GM23338 (cell line): ENCODE data around the gene TINAG. TPM values are rescaled to one million over a fixed set of nuclear protein-coding genes. Genes with fewer than 3 reads are reported as not detected.

Source experiments
- ATAC-seq: fragments of 200-7000 bp; cut with Tn5 transposase; 3 replicates; pipeline ENCODE4 v1.9.1; 2020
- DNase-seq: peaks from one replicate; pipeline ENCODE4 v3.0.0-alpha.2; 2015; ENCODE audit warnings: low spot score
- H2AFZ ChIP-seq: fragments of 200-600 bp; sonication (generic); 2 replicates; pipeline ENCODE4 v1.8.0; 2016; ENCODE audit warnings: antibody characterized with exemption, mild to moderate bottlenecking, moderate library complexity
- H3F3A ChIP-seq: fragments of 200-600 bp; sonication (generic); replicated peaks from 2 replicates; pipeline ENCODE4 v1.8.0; 2017; ENCODE audit warnings: antibody characterized with exemption, mixed run types, low read depth
- H3K27ac ChIP-seq: fragments of 200-600 bp; sonication (generic); 2 replicates; pipeline ENCODE4 v1.6.1; 2016; ENCODE audit warnings: low read depth
- H3K27me3 ChIP-seq: fragments of 200-600 bp; sonication (generic); 2 replicates; pipeline ENCODE4 v1.8.0; 2016; ENCODE audit warnings: mild to moderate bottlenecking, mixed run types, moderate library complexity; ENCODE audit not compliant: insufficient read depth
- H3K36me3 ChIP-seq: fragments of 200-600 bp; sonication (generic); 2 replicates; pipeline ENCODE4 v1.8.0; 2016; ENCODE audit warnings: mild to moderate bottlenecking; ENCODE audit not compliant: insufficient read depth
- H3K4me1 ChIP-seq: fragments of 200-600 bp; sonication (generic); 2 replicates; pipeline ENCODE4 v1.8.0; 2016; ENCODE audit warnings: mild to moderate bottlenecking, moderate library complexity; ENCODE audit not compliant: insufficient read depth
- H3K4me2 ChIP-seq: fragments of 200-600 bp; sonication (generic); 2 replicates; pipeline ENCODE4 v1.7.1; 2017; ENCODE audit warnings: mixed run types
- H3K4me3 ChIP-seq: fragments of 200-600 bp; sonication (generic); 2 replicates; pipeline ENCODE4 v1.6.1; 2016; ENCODE audit warnings: mixed run types
- H3K79me2 ChIP-seq: fragments of 200-600 bp; sonication (generic); replicated peaks from 2 replicates; pipeline ENCODE4 v1.8.0; 2017; ENCODE audit warnings: mild to moderate bottlenecking; ENCODE audit not compliant: insufficient read depth
- H3K9me2 ChIP-seq: fragments of 200-600 bp; sonication (generic); 2 replicates; pipeline ENCODE4 v1.8.0; 2017; ENCODE audit not compliant: insufficient read depth
- H4K20me1 ChIP-seq: fragments of 200-600 bp; sonication (generic); replicated peaks from 2 replicates; pipeline ENCODE4 v1.8.0; 2017; ENCODE audit warnings: mild to moderate bottlenecking; ENCODE audit not compliant: insufficient read depth
- H3K27ac Mint-ChIP-seq: 2 replicates; pipeline ENCODE4 v1.8.0; 2020; ENCODE audit warnings: inconsistent platforms, mild to moderate bottlenecking, moderate library complexity, mixed read lengths
- H3K27me3 Mint-ChIP-seq: 3 replicates; pipeline ENCODE4 v1.8.0; 2022; ENCODE audit warnings: low read depth, mild to moderate bottlenecking, moderate library complexity, mixed read lengths, inconsistent platforms; ENCODE audit not compliant: insufficient read depth, poor library complexity
- H3K36me3 Mint-ChIP-seq: 3 replicates; pipeline ENCODE4 v1.8.0; 2021; ENCODE audit warnings: low read depth, mild to moderate bottlenecking, inconsistent platforms, moderate library complexity, mixed read lengths
- H3K4me1 Mint-ChIP-seq: 3 replicates; pipeline ENCODE4 v1.8.0; 2020; ENCODE audit warnings: mild to moderate bottlenecking, inconsistent platforms, mixed read lengths
- H3K4me3 Mint-ChIP-seq: 3 replicates; pipeline ENCODE4 v1.8.0; 2021; ENCODE audit warnings: moderate library complexity, mild to moderate bottlenecking, inconsistent platforms, mixed read lengths
- H3K9me3 Mint-ChIP-seq: 3 replicates; pipeline ENCODE4 v1.8.0; 2020; ENCODE audit warnings: moderate library complexity, mild to moderate bottlenecking, inconsistent platforms, mixed read lengths
- CREB1 ChIP-seq: fragments of 250-450 bp; sonication (Bioruptor Pico); IDR thresholded peaks from 2 replicates; pipeline ENCODE4 v1.5.0; 2020; ENCODE audit warnings: low read depth, mild to moderate bottlenecking, moderate library complexity
- CTCF ChIP-seq, 2 experiments: fragments of 200-600 bp in 1 of 2; sonication (generic) in 1 of 2; conservative IDR thresholded peaks; 2 replicates each; pipeline versions ENCODE4 v1.5.1 to v1.6.1; 2016 to 2017; ENCODE audit warnings: antibody characterized with exemption in 2 of 2, low read depth in 2 of 2, mild to moderate bottlenecking in 2 of 2, moderate library complexity in 1 of 2
- EZH2phosphoT487 ChIP-seq: fragments of 200-600 bp; sonication (generic); IDR thresholded peaks from one replicate; pipeline ENCODE4 v1.8.1; 2018; ENCODE audit warnings: antibody characterized with exemption; ENCODE audit not compliant: unreplicated experiment
- JUNB ChIP-seq: IDR thresholded peaks from one replicate; pipeline ENCODE4 v1.6.1; 2016; ENCODE audit warnings: antibody characterized with exemption; ENCODE audit not compliant: unreplicated experiment
- NANOG ChIP-seq: IDR thresholded peaks from 2 replicates; pipeline ENCODE4 v1.6.1; 2016; ENCODE audit warnings: antibody characterized with exemption, borderline replicate concordance
- POLR2AphosphoS5 ChIP-seq: IDR thresholded peaks from 2 replicates; pipeline ENCODE4 v1.6.1; 2016; ENCODE audit warnings: antibody characterized with exemption, low read depth
- REST ChIP-seq: IDR thresholded peaks from one replicate; pipeline ENCODE4 v1.6.1; 2018; ENCODE audit warnings: antibody characterized with exemption; ENCODE audit not compliant: unreplicated experiment
- polyA plus RNA-seq: library from polyadenylated mRNA; unstranded; fragments of >200 nt; fragmentation: Nextera tagmentation; extraction: Ambion mirVana; gene quantifications from 2 replicates; pipeline ENCODE4 v1.2.1, GENCODE V29; 2016
- total RNA-seq: library from RNA; depleted of rRNA; stranded (reverse); fragments of >200 nt; shearing (Covaris generic); gene quantifications from 2 replicates; pipeline ENCODE4 v1.2.3, GENCODE V29; 2014
- TF ChIP-seq, protein P1 (sequence below): fragments of 250-450 bp; sonication (Bioruptor Pico); IDR thresholded peaks from 2 replicates; pipeline ENCODE4 v1.5.0; 2020; ENCODE audit warnings: mild to moderate bottlenecking, moderate library complexity

TINAG gene
- total and polyA plus RNA-seq, 2 experiments from 2014 or later: not detected

GRCh38 chr6:54301770-54302169, 6.5 kb upstream of the TINAG start:
- H3K9me2 ChIP-seq: peaks cover 13% of the 10 kb centered on the region
- TF ChIP-seq CREB1 (CRISPR knock-in tag) (no peak), POLR2AphosphoS5 (no peak), NANOG (no peak), JUNB (no peak), EZH2phosphoT487 (no peak), REST (no peak), CTCF (conservative IDR thresholded peaks at IDR 0.05; ENCODE audit: low read depth in 2 of 2) (no peak)
- TF ChIP-seq, protein P1, sequence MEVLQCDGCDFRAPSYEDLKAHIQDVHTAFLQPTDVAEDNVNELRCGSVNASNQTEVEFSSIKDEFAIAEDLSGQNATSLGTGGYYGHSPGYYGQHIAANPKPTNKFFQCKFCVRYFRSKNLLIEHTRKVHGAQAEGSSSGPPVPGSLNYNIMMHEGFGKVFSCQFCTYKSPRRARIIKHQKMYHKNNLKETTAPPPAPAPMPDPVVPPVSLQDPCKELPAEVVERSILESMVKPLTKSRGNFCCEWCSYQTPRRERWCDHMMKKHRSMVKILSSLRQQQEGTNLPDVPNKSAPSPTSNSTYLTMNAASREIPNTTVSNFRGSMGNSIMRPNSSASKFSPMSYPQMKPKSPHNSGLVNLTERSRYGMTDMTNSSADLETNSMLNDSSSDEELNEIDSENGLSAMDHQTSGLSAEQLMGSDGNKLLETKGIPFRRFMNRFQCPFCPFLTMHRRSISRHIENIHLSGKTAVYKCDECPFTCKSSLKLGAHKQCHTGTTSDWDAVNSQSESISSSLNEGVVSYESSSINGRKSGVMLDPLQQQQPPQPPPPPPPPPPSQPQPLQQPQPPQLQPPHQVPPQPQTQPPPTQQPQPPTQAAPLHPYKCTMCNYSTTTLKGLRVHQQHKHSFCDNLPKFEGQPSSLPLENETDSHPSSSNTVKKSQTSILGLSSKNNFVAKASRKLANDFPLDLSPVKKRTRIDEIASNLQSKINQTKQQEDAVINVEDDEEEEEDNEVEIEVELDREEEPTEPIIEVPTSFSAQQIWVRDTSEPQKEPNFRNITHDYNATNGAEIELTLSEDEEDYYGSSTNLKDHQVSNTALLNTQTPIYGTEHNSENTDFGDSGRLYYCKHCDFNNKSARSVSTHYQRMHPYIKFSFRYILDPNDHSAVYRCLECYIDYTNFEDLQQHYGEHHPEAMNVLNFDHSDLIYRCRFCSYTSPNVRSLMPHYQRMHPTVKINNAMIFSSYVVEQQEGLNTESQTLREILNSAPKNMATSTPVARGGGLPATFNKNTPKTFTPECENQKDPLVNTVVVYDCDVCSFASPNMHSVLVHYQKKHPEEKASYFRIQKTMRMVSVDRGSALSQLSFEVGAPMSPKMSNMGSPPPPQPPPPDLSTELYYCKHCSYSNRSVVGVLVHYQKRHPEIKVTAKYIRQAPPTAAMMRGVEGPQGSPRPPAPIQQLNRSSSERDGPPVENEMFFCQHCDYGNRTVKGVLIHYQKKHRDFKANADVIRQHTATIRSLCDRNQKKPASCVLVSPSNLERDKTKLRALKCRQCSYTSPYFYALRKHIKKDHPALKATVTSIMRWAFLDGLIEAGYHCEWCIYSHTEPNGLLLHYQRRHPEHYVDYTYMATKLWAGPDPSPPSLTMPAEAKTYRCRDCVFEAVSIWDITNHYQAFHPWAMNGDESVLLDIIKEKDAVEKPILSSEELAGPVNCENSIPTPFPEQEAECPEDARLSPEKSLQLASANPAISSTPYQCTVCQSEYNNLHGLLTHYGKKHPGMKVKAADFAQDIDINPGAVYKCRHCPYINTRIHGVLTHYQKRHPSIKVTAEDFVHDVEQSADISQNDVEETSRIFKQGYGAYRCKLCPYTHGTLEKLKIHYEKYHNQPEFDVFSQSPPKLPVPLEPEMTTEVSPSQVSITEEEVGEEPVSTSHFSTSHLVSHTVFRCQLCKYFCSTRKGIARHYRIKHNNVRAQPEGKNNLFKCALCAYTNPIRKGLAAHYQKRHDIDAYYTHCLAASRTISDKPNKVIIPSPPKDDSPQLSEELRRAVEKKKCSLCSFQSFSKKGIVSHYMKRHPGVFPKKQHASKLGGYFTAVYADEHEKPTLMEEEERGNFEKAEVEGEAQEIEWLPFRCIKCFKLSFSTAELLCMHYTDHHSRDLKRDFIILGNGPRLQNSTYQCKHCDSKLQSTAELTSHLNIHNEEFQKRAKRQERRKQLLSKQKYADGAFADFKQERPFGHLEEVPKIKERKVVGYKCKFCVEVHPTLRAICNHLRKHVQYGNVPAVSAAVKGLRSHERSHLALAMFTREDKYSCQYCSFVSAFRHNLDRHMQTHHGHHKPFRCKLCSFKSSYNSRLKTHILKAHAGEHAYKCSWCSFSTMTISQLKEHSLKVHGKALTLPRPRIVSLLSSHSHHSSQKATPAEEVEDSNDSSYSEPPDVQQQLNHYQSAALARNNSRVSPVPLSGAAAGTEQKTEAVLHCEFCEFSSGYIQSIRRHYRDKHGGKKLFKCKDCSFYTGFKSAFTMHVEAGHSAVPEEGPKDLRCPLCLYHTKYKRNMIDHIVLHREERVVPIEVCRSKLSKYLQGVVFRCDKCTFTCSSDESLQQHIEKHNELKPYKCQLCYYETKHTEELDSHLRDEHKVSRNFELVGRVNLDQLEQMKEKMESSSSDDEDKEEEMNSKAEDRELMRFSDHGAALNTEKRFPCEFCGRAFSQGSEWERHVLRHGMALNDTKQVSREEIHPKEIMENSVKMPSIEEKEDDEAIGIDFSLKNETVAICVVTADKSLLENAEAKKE: no peak
- H3K27me3 ChIP-seq: no peaks in the 10 kb centered on the region
- Mint-ChIP-seq H3K4me3 (no peak overlapping the region), H3K9me3 (no peaks in the 10 kb centered on the region), H3K27ac (no peak overlapping the region), H3K36me3 (no peaks in the 10 kb centered on the region), H3K4me1 (peaks cover 6% of the 10 kb centered on the region; the same call in 2 of the 3 replicates), H3K27me3 (no peaks in the 10 kb centered on the region)
- no peak overlapping the region for H3K4me2 ChIP-seq
- no peak for DNase-seq
- peaks cover 6% of the 10 kb centered on the region; the same call in 1 of the 2 replicates for H3K4me1 ChIP-seq
- no peak overlapping the region for H3K4me3 ChIP-seq
- no peaks in the 10 kb centered on the region for H3K79me2 ChIP-seq
- ATAC-seq: no peak
- no peaks in the 10 kb centered on the region for H3K36me3 ChIP-seq
- H3K27ac ChIP-seq: no peak overlapping the region
- no peak overlapping the region for H2AFZ ChIP-seq
- no peaks in the 10 kb centered on the region for H3F3A ChIP-seq
- H4K20me1 ChIP-seq: no peaks in the 10 kb centered on the region
